ENCODE data around the gene UBTD1. TPM values are rescaled to one million over a fixed set of nuclear protein-coding genes. Genes with fewer than 3 reads are reported as not detected.

UBTD1 gene
- polyA plus RNA-seq, 1 donor from 2014 or later: 3.3 TPM

GRCh38 chr10:97532935-97533671, 34.4 kb downstream of the UBTD1 start:
- no peaks in the 10 kb centered on the region for H3K79me2 ChIP-seq (replicated peaks; ENCODE audit: insufficient read depth, low read length)
- no peaks in the 10 kb centered on the region for H3K27me3 ChIP-seq (ENCODE audit: insufficient read depth, low read depth, low read length)
- no peak overlapping the region for H3K4me2 ChIP-seq (ENCODE audit: low read length)
- no peak overlapping the region for H3K9ac ChIP-seq (ENCODE audit: low read length)
- no peak overlapping the region for H3K4me3 ChIP-seq (ENCODE audit: low read length)
- peak overlapping the region; percentile 34 for H3K27ac ChIP-seq (ENCODE audit: low read length)
- no peaks in the 10 kb centered on the region for H3K9me3 ChIP-seq (ENCODE audit: low read length)
- H3K36me3 ChIP-seq (ENCODE audit: insufficient read depth, low read length): no peaks in the 10 kb centered on the region
- no peak overlapping the region for H2AFZ ChIP-seq (ENCODE audit: low read depth, low read length)
- H3F3A ChIP-seq (ENCODE audit: insufficient read depth, low read length, poor library complexity, severe bottlenecking): no peaks in the 10 kb centered on the region
- no peak for TF ChIP-seq EZH2 (IDR thresholded peaks at IDR 0.05; ENCODE audit: borderline replicate concordance, insufficient read depth, low read length, poor library complexity, severe bottlenecking)
- no peak for TF ChIP-seq REST (IDR thresholded peaks at IDR 0.05; ENCODE audit: borderline replicate concordance)
- no peak for TF ChIP-seq EP300 (conservative IDR thresholded peaks at IDR 0.05; ENCODE audit: poor library complexity, severe bottlenecking)
- no peak for TF ChIP-seq CTCF (IDR thresholded peaks at IDR 0.05; ENCODE audit: poor library complexity, severe bottlenecking)
- no peak for TF ChIP-seq RAD21 (conservative IDR thresholded peaks at IDR 0.05)
- TF ChIP-seq MXI1 (conservative IDR thresholded peaks at IDR 0.05; ENCODE audit: poor library complexity, severe bottlenecking): peak; percentile 28
- TF ChIP-seq SMC3 (conservative IDR thresholded peaks at IDR 0.05; ENCODE audit: poor library complexity): no peak
- peak; percentile 11 for TF ChIP-seq POLR2AphosphoS5 (IDR thresholded peaks at IDR 0.05)
- H3K9me2 ChIP-seq (ENCODE audit: insufficient read depth, low read length): no peaks in the 10 kb centered on the region
- H4K20me1 ChIP-seq (ENCODE audit: insufficient read depth): no peaks in the 10 kb centered on the region

GRCh38 chr10:97533888-97534287, 35.2 kb downstream of the UBTD1 start:
- Histone ChIP-seq H3K9me2 (ENCODE audit: insufficient read depth, low read length) (no peaks in the 10 kb centered on the region), H3F3A (ENCODE audit: insufficient read depth, low read length, poor library complexity, severe bottlenecking) (no peaks in the 10 kb centered on the region), H3K79me2 (replicated peaks; ENCODE audit: insufficient read depth, low read length) (no peaks in the 10 kb centered on the region), H3K4me3 (ENCODE audit: low read length) (no peak overlapping the region), H3K9me3 (ENCODE audit: low read length) (no peaks in the 10 kb centered on the region), H3K4me2 (ENCODE audit: low read length) (no peak overlapping the region), H3K27me3 (ENCODE audit: insufficient read depth, low read depth, low read length) (no peaks in the 10 kb centered on the region), H4K20me1 (ENCODE audit: insufficient read depth) (no peaks in the 10 kb centered on the region), H3K9ac (ENCODE audit: low read length) (no peak overlapping the region), H2AFZ (ENCODE audit: low read depth, low read length) (no peak overlapping the region), H3K36me3 (ENCODE audit: insufficient read depth, low read length) (no peaks in the 10 kb centered on the region), H3K27ac (ENCODE audit: low read length) (no peak overlapping the region)
- TF ChIP-seq REST (IDR thresholded peaks at IDR 0.05; ENCODE audit: borderline replicate concordance) (no peak), CTCF (IDR thresholded peaks at IDR 0.05; ENCODE audit: poor library complexity, severe bottlenecking) (no peak), SMC3 (conservative IDR thresholded peaks at IDR 0.05; ENCODE audit: poor library complexity) (no peak), EZH2 (IDR thresholded peaks at IDR 0.05; ENCODE audit: borderline replicate concordance, insufficient read depth, low read length, poor library complexity, severe bottlenecking) (no peak), POLR2AphosphoS5 (IDR thresholded peaks at IDR 0.05) (no peak), EP300 (conservative IDR thresholded peaks at IDR 0.05; ENCODE audit: poor library complexity, severe bottlenecking) (no peak), MXI1 (conservative IDR thresholded peaks at IDR 0.05; ENCODE audit: poor library complexity, severe bottlenecking) (no peak), TAF1 (IDR thresholded peaks at IDR 0.05; ENCODE audit: low read depth) (no peak), RAD21 (conservative IDR thresholded peaks at IDR 0.05) (no peak)

Data from neural cell (in vitro differentiated cells).